ENCODE data around the gene WDR81. TPM values are rescaled to one million over a fixed set of nuclear protein-coding genes. Genes with fewer than 3 reads are reported as not detected.

The WDR81 gene
- total and polyA plus RNA-seq, 8 donors, result 9.3 to 56.5 (median 13.6) TPM

- Histone ChIP-seq H3K4me1 (peaks cover 0 to 20% (median 9%) of the 10 kb centered on the region in 4 donors), H3K4me3 (no peak overlapping the region), H3K9me3 (no peaks in the 10 kb centered on the region), H3K36me3 (no peaks in the 10 kb centered on the region), H3K27me3 (no peaks in the 10 kb centered on the region), H3K27ac (no peak overlapping the region)
- 49 to 67% (median 57%) methylated on average over 19 to 25 of the region's 25 CpGs for WGBS, 5 donors
- intact Hi-C loops (cut with DNase I; ENCODE audit: low total_unique reads), result no loop called here
- TF ChIP-seq POLR2AphosphoS5 (IDR thresholded peaks at IDR 0.05) (no peak), EP300 (IDR thresholded peaks at IDR 0.05) (no peak), CTCF (IDR thresholded peaks at IDR 0.05) (no peak), POLR2A (IDR thresholded peaks at IDR 0.05) (no peak)
- peak in 1 of 2 donors; percentile 11 for DNase-seq
These were observed 30.1 kb downstream of the WDR81 start for GRCh38 chr17:1754430-1755112.

- Histone ChIP-seq H3K27me3 (no peaks in the 10 kb centered on the region), H3K36me3 (no peaks in the 10 kb centered on the region), H3K4me1 (peaks cover 0 to 20% (median 9%) of the 10 kb centered on the region in 4 donors), H3K27ac (no peak overlapping the region), H3K4me3 (no peak overlapping the region), H3K9me3 (no peaks in the 10 kb centered on the region)
- TF ChIP-seq POLR2AphosphoS5 (IDR thresholded peaks at IDR 0.05) (no peak), POLR2A (IDR thresholded peaks at IDR 0.05) (no peak), CTCF (IDR thresholded peaks at IDR 0.05) (no peak), EP300 (IDR thresholded peaks at IDR 0.05) (no peak)
- WGBS, 5 donors, result 64 to 72% (median 68%) methylated on average over 17 to 20 of the region's 20 CpGs
- intact Hi-C loops (cut with DNase I; ENCODE audit: low total_unique reads), result no loop called here
- peak in 1 of 2 donors; percentile 13 for DNase-seq
These were observed 30.8 kb downstream of the WDR81 start for GRCh38 chr17:1755252-1755826.

GRCh38 chr17:1755827-1756262, 31.3 kb downstream of the WDR81 start:
- intact Hi-C loops (cut with DNase I; ENCODE audit: low total_unique reads), result no loop called here
- 61 to 83% (median 77%) methylated on average over 17 of the region's 17 CpGs for WGBS, 5 donors
- H3K27ac ChIP-seq, result no peak overlapping the region

GRCh38 chr17:1758807-1759206, 34.3 kb downstream of the WDR81 start:
- Histone ChIP-seq H3K27me3 (no peaks in the 10 kb centered on the region), H3K9me3 (no peaks in the 10 kb centered on the region), H3K27ac (no peak overlapping the region), H3K36me3 (no peaks in the 10 kb centered on the region), H3K4me3 (no peak overlapping the region), H3K4me1 (peaks cover 10 to 18% (median 11%) of the 10 kb centered on the region in 4 donors)
- TF ChIP-seq POLR2AphosphoS5 (IDR thresholded peaks at IDR 0.05), result no peak
- no peak for TF ChIP-seq CTCF (IDR thresholded peaks at IDR 0.05)
- TF ChIP-seq POLR2A (IDR thresholded peaks at IDR 0.05), result no peak
- no peak for TF ChIP-seq EP300 (IDR thresholded peaks at IDR 0.05)
- intact Hi-C loops (cut with DNase I; ENCODE audit: low total_unique reads), result no loop called here
- no peak for DNase-seq
- 77 to 85% (median 81%) methylated on average over 15 of the region's 15 CpGs for WGBS, 5 donors

More at GRCh38 chr17:1755827-1756262, 31.3 kb downstream of the WDR81 start:
- Histone ChIP-seq H3K27me3 (no peaks in the 10 kb centered on the region), H3K9me3 (no peaks in the 10 kb centered on the region), H3K4me1 (peaks cover 0 to 16% (median 8%) of the 10 kb centered on the region in 4 donors), H3K36me3 (no peaks in the 10 kb centered on the region), H3K4me3 (no peak overlapping the region)
- TF ChIP-seq CTCF (IDR thresholded peaks at IDR 0.05), result no peak
- no peak for TF ChIP-seq EP300 (IDR thresholded peaks at IDR 0.05)
- TF ChIP-seq POLR2AphosphoS5 (IDR thresholded peaks at IDR 0.05), result no peak
- DNase-seq, result peak in 1 of 2 donors; percentile 12

All from stomach (tissue), 9 donors.